Measurements from ENCODE around the gene RPS5.
A peak's percentile ranks its signal among the peaks of the same experiment; 100 is the strongest.
"Not testable (repeated sequence)": the region's sequence is repeated elsewhere in the genome, so short reads cannot be mapped to it uniquely, and the experiment has no call there.

Gene RPS5

GRCh38 chr19:58386576-58387337 lies at the start of gene RPS5:
Gene RPS5, plus strand, starts transcription at chr19:58387269. Its CDS starts 869 bp downstream, at chr19:58388138.
- peak; percentile 99 for DNase-seq (ENCODE audit: low spot score)

GRCh38 chr19:58338336-58338735 lies 48.7 kb upstream of the RPS5 start:
- no peak for DNase-seq (ENCODE audit: low spot score)

GRCh38 chr19:58338825-58339558 lies 48.1 kb upstream of the RPS5 start:
- DNase-seq (ENCODE audit: low spot score): no peak

GRCh38 chr19:58345558-58345957 lies 41.5 kb upstream of the RPS5 start:
- DNase-seq (ENCODE audit: low spot score): no peak

- DNase-seq (ENCODE audit: low spot score): peak; percentile 98
Observed at GRCh38 chr19:58346961-58347929, 39.8 kb upstream of the RPS5 start.

- DNase-seq (ENCODE audit: low spot score): not testable (repeated sequence)
Observed at GRCh38 chr19:58348080-58348479, 39.0 kb upstream of the RPS5 start.

- DNase-seq (ENCODE audit: low spot score): no peak
Observed at GRCh38 chr19:58349590-58349989, 37.5 kb upstream of the RPS5 start.

GRCh38 chr19:58350001-58350861 lies 36.8 kb upstream of the RPS5 start:
- no peak for DNase-seq (ENCODE audit: low spot score)

- no peak for DNase-seq (ENCODE audit: low spot score)
Observed at GRCh38 chr19:58350871-58351557, 36.1 kb upstream of the RPS5 start.

- no peak for DNase-seq (ENCODE audit: low spot score)
Observed at GRCh38 chr19:58351558-58351878, 35.6 kb upstream of the RPS5 start.

- DNase-seq (ENCODE audit: low spot score): no peak
Observed at GRCh38 chr19:58351990-58352755, 34.9 kb upstream of the RPS5 start.

- DNase-seq (ENCODE audit: low spot score): no peak
Observed at GRCh38 chr19:58352760-58353671, 34.1 kb upstream of the RPS5 start, which contains the start of gene A1BG. Gene A1BG, minus strand, starts transcription at chr19:58353492. Its CDS starts 55 bp downstream, at chr19:58353437.

GRCh38 chr19:58353717-58354477 lies 33.2 kb upstream of the RPS5 start:
- no peak for DNase-seq (ENCODE audit: low spot score)

GRCh38 chr19:58354478-58355030 lies 32.5 kb upstream of the RPS5 start:
- DNase-seq (ENCODE audit: low spot score): no peak

- no peak for DNase-seq (ENCODE audit: low spot score)
Observed at GRCh38 chr19:58355215-58355796, 31.8 kb upstream of the RPS5 start.

- DNase-seq (ENCODE audit: low spot score): peak; percentile 31
Observed at GRCh38 chr19:58355908-58356765, 30.9 kb upstream of the RPS5 start.
